Measurements from ENCODE around the gene DPRX.
A peak's percentile ranks its signal among the peaks of the same experiment; 100 is the strongest.

DPRX gene, protein sequence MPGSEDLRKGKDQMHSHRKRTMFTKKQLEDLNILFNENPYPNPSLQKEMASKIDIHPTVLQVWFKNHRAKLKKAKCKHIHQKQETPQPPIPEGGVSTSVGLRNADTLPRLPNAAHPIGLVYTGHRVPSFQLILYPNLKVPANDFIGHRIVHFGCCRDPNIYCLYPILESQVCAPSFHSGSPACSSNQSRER

DNA sequence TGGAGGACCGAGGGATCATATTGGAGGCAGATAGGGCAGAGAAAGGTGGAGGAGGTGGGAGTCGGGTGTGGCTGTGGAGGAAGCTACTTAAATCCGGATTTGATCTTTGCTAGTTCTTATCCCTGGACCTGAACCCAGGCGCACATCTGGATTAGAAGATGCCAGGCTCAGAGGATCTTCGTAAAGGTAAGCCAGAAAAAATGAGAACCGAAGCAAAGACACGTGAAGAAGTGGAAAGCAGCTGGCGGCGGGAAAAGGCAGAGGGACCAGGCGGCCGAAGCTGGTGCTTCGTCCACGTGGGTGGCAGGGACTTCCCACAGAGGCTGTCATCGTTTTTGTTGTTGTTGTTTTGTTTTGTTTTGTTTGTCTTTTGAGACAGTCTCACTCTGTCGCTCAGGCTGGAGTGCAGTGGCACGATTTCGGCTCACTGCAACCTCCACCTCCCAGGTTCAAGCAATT is at the start of gene DPRX:
Gene DPRX, plus strand, starts transcription at position 51 of the 459 bp plus-strand sequence. Its CDS starts 108 bp downstream, at position 159.
- DNase-seq (ENCODE audit: low spot score) = no peak

DNA sequence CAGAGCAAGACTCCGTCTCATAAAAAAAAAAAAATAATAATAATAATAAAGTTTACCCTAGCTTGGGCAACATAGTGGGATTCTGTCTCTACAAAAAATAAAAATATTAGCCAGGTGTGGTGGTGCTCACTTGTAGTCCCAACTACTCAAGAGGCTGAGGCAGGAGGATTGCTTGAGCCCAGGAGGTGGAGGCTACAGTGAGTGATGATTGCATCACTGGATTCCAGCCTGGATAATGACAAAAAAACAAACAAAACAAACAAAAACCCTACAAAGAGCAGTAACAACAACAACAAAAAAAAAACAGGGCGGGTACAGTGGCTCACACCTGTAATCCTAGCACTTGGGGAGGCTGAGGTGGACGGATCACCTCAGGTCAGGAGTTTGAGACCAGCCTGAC is 48.6 kb upstream of the DPRX start:
- DNase-seq (ENCODE audit: low spot score) = no peak

DNA sequence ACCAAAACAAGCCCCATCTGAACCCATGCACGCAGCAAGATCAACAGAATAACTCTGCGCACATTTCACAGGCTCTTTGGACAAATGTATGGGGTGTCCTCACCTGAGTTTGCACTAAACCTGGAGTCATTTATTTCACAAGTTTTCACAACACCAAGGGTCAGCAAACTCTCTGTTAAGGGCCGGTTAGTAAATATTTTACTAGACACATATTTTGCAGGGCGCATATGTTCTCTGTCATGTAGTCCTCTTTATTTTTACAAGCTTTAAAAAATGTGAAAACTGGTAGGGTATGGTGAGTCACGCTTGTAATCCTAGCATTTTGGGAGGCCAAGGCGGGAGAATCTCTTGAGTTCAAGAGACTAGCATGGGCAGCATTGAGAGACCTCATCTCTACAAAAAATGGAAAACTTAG is 45.5 kb upstream of the DPRX start:
- DNase-seq (ENCODE audit: low spot score) = no peak

DNA sequence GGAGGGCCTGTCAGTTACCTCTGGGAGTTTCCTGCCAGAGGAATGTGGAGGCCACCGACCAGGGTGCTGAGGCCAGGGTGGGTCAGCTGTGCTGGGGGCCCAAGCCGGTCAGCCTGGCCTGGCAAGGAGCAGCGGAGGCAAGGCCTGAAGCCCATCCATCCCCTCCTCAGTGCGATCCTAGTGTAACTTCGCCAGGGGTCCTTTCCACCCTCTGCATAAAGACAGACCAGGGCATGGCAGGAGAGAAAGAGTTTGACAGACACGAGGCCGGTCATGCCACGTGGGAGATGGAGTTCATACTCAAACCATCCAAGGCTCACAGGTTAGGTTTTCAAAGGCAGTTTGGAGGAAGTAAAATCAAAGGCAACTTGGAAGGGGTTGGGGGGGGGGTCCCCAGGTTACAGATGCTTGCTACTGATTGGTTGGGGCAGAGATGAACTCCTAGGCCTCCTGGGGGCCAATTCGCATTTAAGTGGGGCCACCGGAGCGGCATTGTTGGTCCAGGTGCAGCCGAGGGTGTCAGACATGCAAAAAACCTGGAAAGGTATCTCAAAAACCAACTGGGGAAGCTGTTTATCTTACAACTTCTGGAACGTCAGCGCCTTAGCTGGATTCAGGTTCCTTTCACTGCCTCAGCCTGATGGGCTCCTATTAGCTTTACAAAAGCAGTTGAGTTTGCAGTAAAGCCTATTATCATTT is 36.8 kb upstream of the DPRX start:
- peak; percentile 71 for DNase-seq (ENCODE audit: low spot score)

DNA sequence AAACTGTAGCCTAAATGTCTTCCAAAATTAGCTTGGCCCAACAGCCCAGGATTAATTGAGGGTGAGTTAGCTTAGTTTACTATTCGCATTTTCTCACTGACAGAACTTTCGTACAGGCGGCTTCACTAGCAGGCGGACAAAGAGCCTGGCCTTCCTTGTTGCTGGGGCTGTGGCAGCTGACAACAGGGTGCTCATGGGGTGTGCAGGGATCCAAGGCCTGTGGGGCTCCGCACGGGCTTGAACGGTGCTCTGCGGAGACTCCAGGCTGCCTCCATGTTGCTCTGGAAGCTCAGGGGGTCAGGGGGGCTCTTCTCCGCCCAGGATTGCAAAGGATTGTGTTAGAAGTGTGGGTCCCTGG is 36.3 kb upstream of the DPRX start:
- DNase-seq (ENCODE audit: low spot score) = no peak

DNA sequence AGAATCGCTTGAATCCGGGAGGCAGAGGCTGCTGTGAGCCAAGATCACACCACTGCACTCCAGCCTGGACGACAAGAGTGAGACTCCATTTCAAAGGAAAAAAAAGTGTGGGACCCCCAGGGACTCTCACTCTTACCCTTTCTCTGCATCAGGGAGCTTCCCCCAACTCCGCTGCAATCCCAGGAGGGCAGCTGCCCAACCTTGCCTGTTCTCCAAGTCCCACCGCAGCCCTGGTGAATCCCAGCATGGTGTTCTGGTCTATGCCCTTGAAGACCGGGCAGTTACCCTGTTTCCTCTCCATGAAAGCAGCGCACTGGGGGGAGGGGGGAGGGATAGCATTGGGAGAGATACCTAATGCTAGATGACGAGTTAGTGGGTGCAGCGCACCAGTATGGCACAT is 35.7 kb upstream of the DPRX start:
- no peak for DNase-seq (ENCODE audit: low spot score)

DNA sequence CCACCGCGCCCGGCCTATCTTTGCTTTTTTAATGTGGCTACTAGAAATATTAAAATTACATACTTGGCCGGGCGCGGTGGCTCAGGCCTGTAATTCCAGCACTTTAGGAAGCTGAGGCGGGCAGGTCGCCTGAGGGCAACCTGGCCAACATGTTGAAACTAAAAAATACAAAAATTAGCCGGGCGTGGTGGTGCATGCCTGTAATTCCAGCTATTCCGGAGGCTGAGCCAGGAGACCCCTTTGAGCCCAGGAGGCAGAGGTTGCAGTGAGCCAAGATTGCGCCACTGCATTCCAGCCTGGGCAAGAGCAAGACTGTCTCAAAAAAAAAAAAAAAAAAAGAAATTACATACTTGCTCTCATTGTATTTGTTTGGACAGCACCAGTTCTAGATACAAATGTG is 34.8 kb upstream of the DPRX start:
- DNase-seq (ENCODE audit: low spot score) = no peak

DNA sequence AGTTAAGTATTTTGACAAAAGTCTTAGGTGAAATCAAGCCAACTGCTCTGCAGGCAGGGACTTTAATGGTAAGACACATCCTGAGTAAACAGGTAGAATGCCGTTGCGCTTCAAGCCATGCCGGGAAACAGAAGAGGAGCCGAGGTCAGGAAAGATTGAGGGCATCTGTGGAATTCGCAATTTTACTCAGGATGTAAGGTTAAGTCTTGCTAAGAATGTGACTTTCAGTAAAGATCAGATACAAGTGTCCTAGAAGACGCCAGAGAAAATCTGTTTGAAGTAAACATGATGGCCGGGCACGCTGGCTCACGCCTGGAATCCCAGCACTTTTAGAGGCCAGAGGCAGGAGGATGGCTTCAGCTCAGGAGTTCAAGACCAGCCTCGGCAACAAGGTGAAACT is 33.4 kb upstream of the DPRX start:
- no peak for DNase-seq (ENCODE audit: low spot score)

DNA sequence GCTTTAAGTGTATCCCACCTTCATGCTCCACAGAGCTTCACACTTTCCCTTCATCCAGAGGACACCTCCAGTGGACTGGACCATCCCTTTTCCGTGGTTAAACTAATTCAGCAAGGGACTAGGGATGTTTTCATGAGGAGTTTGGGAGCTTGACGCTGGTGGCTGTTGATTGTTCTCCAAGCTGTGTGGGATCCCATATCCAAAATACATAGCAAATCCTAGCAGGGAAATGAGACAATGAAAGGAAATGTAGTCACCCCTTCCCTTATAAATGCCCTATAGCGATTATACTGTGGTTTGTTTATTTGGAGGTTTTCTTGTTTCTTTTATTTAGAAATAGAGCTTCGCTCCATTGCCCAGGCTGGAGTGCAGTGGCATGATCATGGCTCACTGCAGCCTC is 31.6 kb upstream of the DPRX start:
- DNase-seq (ENCODE audit: low spot score) = no peak

DNA sequence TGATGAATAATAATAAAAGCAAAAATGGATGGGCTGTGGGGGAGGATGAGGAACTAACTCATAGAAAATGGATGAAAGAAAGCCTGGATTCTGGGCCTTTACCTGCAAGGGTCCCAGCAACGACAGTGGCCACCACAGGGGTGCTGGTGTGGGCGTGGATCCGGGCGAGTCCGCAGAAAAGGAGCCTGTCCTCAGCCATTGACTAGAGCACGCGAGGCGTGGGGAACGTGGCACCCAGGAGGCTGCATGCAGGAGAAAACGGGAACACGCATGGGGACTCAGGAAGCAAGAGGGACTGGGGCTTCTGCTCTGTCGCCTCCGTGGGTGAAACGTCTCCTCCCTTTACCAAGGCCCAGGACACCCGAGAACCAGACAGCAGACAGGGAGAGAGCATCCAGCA is 25.8 kb upstream of the DPRX start:
- DNase-seq (ENCODE audit: low spot score) = no peak

DNA sequence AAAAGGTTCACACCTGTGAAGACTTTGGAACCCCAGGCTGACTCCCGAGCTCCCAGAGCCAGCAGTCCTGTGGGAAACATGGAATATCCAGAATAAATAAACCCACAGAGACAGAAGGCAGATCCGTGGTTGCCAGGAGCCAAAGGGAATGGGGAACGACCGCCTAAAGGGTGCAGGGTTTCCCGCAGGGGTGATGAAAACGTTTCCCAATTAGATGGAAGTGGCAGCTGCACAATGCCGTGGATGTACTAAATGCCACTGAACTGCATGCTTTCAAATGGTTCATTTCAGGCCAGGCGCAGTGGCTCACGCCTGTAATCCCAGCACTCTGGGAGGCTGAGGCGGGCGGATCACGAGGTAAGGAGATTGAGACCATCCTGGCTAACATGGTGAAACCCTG is 23.4 kb upstream of the DPRX start:
- no peak for DNase-seq (ENCODE audit: low spot score)

DNA sequence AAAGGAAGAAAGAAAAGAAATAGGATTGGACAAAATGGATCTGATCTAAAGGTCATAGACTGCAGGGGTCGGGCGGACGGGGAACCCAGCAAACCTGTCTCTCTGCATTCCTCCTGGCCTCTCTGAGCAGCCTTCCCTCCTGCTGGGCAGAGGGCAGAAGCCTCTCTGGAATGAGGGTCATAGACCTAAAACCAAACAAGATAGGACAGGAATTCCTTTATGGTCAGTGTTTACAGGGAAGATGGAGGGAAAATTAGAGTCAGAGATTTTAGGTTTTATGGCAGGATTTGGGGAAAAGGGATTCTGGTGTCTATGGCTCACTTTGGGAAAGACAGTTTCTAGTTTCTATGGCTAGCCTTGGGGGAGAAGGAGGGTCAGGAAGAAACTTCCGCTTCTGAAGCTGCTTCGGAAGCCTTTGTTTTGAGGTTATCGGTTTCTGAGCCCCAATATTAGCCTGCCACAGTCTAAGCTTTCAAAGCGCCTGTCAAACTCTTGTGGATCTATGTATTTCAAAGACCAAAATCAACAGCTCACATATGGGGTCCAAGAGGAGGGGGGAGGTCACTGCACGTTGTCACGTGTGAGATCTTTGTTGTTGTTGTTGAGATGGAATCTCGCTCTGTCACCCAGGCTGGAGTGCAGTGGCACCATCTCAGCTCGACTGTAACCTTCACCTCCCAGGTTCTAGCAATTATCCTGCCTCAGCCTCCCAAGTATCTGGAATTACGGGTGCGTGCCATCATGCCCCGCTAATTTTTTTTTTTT is 18.9 kb upstream of the DPRX start:
- DNase-seq (ENCODE audit: low spot score) = peak; percentile 67

DNA sequence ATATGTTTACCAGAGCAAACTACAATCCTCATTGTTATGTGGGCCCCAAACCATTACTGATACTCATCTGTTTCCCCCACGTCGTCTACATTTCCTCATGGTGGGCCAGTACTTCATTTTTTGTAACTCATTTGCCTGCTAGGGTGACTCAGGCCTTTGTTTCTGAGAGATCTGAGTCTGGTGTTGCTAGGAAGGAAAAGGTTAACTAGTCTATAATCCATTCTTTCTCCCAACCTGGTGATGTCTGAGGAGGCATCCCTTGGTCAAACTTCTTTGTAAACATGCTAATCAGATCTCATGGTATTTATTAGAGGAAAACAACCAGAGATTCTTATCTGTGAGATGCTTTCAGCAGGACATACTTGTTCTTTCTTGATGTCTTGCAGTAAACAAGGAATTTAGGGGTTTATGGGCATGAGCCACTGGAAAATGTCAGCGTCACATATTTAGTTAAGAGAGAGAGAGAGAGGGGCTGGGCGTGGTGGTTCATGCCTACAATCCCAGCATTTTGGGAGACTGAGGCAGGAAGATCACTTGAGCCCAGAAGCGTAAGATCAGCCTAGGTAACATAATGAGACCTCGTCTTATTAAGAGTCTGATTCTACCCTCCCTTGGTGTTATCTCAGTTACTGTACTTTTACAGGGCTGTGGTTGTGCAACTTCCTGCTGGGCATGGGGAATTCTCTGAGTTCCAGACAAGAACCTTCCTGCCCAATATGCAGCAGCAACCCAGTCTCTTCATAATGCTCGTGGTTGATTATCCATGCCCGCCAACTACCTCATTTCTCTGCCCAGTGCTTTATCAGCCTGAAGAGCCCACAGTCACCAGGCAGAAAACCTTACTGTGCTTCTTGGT is 9.7 kb upstream of the DPRX start:
- DNase-seq (ENCODE audit: low spot score) = no peak

DNA sequence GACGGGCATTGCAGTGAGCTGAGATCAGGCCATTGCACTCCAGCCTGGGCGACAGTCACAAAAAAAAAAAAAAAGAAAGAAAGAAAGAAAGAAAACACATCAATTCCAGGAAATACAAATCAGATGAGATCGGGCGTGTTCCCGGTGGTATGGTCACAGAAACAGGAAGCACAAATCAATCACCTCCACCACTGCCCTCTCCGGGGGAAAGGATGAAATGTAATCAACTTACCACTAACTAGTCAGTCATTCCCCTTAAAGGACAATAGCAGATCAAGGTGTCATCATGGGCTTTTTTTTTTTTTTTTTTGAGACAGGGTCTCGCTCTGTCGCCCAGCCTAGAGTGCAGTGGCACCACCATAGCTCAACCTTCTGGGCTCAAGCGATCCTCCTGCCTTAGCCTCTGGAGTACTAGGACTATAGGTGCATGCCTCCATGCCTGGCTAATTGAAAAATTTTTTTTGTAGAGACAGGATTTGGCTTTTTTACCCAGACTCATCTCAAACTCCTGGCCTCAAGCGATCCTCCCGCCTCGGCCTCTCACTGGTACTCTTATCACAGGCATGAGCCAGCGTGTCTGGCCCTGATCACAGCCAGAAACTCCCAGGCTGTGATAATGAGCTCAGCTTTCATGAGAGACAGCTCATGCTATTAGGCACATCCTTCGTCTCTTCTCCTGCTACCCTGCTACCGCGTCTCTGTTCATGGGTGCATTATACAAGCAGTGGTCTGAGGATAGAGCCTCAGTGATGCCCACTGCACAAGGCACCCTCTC is 6.8 kb upstream of the DPRX start:
- DNase-seq (ENCODE audit: low spot score) = no peak

DNA sequence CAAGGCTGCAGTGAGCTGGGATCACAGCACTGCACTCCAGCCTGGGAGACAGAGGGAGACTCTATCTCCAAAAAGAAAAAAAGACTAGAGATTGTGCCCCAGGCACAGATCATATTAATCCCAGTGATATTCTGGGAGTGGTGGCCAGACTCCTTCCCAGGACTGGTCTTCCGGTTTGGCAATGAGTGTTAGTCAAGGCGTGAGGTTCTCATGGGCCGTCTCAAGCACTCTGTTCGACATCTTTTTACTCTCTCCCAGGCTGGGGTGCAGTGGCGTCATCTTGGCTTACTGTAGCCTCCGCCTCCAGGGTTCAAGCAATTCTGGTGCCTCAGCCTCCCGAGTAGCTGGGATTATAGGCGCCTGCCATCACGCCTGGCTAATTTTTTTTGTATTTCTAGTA is 5.3 kb upstream of the DPRX start:
- no peak for DNase-seq (ENCODE audit: low spot score)

DNA sequence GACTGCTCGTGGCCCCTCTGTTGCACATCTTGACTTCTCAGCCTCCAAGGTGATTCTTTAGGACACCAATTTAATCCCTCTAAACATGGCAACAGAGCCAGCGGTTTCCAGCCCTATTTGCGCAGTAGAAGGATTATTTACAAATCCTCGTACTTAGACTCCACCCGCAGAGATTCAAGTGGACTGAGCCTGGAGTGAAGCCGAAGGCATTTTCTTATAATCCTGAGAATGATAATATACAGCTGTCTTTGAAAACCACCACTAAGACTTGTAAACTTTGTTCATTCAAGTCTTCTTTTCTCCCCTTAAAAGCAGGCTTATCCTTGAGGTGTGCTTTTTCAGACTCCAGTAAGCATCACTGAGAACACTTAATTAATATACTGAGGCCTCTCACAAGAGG is 4.8 kb upstream of the DPRX start:
- DNase-seq (ENCODE audit: low spot score) = no peak

DNA sequence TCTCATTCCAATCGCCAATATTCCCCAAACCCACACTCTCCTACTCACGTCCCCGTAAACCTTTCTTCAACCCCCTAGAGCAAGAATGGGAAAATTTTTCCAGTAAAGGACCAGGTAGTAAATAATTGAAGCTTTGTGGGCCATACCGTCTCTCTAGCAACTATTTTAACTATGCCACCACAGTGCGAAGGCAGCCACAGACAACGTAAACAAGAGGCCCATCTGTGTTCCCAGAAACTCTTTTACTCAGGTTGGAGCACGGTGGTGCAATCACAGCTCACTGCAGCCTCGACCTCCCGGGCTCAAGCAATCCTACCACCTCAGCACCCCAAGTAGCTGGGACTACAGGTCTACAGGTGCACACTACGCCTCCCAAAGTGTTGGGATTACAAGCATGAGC is 3.0 kb downstream of the DPRX start:
- DNase-seq (ENCODE audit: low spot score) = no peak

DNA sequence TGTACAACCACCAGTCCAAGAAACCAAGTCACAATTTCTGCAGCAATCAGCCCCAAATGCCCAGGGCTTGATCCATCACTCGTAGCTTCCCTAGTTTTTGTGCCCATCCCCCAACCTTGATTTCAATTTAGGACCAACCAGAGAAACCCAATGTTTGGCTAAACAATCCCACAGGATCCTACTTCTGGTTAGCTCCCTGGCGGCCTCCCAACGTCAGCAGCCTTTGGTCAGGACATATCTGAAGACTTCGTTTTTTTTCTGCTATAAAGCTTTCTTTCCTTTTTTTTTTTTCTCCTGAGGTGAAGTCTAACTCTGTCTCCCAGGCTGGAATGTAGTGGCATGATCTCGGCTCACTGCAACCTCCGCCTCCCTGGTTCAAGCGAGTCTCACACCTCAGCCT is 7.7 kb downstream of the DPRX start:
- DNase-seq (ENCODE audit: low spot score) = no peak

DNA sequence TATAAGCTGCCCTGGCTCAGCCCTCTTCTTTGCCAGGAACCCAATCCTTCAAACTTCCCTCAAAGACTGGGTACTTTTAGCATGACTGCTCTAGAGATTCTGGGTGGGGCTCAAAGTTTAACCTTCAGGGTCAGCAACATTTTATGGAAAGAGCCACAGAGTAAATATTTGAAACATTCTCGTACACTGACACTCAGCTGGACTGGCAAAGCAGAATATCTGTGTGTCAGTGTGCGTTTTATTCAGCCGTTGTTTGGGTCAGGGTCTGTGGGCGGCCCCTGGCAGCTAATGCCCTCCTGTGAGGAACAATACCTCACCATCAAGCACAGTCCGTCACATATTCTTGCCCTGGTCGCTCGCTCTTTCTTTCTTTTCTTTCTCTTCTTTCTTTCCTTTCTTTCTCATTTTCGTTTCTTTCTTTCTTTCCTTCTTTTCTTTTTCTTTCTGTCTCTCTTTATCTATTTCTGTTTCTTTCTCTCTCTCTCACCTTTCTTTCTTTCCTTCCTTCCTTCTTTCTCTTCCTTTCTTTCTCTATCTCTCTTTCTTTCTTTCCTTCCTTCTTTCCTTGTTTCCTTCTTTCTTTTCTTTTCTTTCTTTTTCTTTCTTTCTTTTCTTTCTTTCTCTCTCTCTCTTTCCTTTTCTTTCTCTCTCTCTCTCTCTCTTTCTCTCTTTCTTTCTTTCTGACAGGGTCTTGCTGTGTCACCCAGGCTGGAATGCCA is 10.7 kb downstream of the DPRX start:
- DNase-seq (ENCODE audit: low spot score) = no peak

DNA sequence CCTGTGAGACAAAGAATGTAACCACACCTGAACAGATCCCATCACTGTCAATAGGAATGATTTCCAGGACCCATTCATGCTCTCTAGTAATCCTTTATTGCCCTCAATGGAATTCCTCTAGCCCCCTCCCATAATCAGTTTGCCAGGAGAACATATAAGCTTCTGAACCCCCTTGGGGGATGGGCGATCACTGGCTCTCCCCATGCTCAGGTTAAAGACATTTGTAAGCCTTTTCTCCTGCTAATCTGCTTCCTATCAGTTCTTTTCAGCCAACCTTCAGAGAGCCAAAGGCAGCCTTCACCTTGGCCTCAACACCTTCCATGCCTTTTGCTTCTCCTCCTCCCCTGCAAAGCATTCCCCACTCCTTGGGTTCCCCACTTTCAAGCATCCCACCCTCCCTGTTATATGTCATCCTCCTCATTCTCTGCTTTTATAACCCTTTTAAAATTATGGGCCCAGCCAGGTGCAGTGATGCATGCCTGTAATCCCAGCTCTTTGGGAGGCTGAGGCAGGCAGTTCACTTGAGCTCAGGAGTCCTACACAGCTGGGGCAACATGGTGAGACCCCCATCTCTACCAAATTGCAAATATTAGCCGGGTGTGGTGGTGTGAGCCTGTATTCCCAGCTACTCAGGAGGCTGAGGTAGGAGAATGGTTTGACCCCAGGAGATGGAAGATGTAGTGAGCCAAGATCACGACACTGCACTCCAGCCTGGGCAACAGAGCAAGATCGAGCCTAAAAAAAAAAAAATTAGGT is 12.4 kb downstream of the DPRX start:
- DNase-seq (ENCODE audit: low spot score) = peak; percentile 63
